DND-41 (cell line): Measurements from ENCODE around the gene L3MBTL4.

Source experiments
- ATAC-seq: fragments of 200-7000 bp; cut with Tn5 transposase; 3 replicates; pipeline ENCODE4 v1.9.1; 2021; ENCODE audit warnings: low read depth; ENCODE audit not compliant: insufficient read depth
- DNase-seq: peaks from one replicate; pipeline ENCODE4 v3.0.0-alpha.2; 2020
- H2AFZ ChIP-seq: 2 replicates; pipeline ENCODE4 v1.6.0; 2012; ENCODE audit warnings: low read depth, low read length
- H3K27ac ChIP-seq: 2 replicates; pipeline ENCODE4 v1.5.1; 2012; ENCODE audit warnings: low read length, inconsistent platforms
- H3K27me3 ChIP-seq: fragments of 200-600 bp; sonication (generic); 2 replicates; pipeline ENCODE4 v1.6.0; 2012; ENCODE audit warnings: low read length, mild to moderate bottlenecking, inconsistent platforms; ENCODE audit not compliant: insufficient read depth, poor library complexity
- H3K36me3 ChIP-seq: 2 replicates; pipeline ENCODE4 v1.5.1; 2012; ENCODE audit warnings: low read length, inconsistent platforms; ENCODE audit not compliant: insufficient read depth
- H3K4me1 ChIP-seq: 2 replicates; pipeline ENCODE4 v1.5.1; 2012; ENCODE audit warnings: mild to moderate bottlenecking, low read length; ENCODE audit not compliant: insufficient read depth
- H3K4me2 ChIP-seq: 2 replicates; pipeline ENCODE4 v1.6.0; 2012; ENCODE audit warnings: mild to moderate bottlenecking, moderate library complexity, low read length, inconsistent platforms; ENCODE audit not compliant: insufficient read depth
- H3K4me3 ChIP-seq, 2 experiments: fragments of 200-600 bp in 1 of 2; shearing (Covaris generic) in 1 of 2; 2 replicates each; pipeline ENCODE4 v1.5.1; 2012 to 2016; ENCODE audit warnings: inconsistent platforms in 2 of 2, low read length in 2 of 2, mild to moderate bottlenecking in 2 of 2, low read depth in 1 of 2, moderate library complexity in 1 of 2
- H3K79me2 ChIP-seq: 2 replicates; pipeline ENCODE4 v1.6.0; 2012; ENCODE audit warnings: low read length, inconsistent platforms; ENCODE audit not compliant: insufficient read depth
- H3K9ac ChIP-seq: 2 replicates; pipeline ENCODE4 v1.6.0; 2012; ENCODE audit warnings: low read depth, mild to moderate bottlenecking, inconsistent platforms, low read length, moderate library complexity
- H3K9me3 ChIP-seq: 2 replicates; pipeline ENCODE4 v1.5.1; 2012; ENCODE audit warnings: low read length, moderate library complexity, mild to moderate bottlenecking, inconsistent platforms; ENCODE audit not compliant: insufficient read depth, severe bottlenecking
- H4K20me1 ChIP-seq: 2 replicates; pipeline ENCODE4 v1.6.0; 2012; ENCODE audit warnings: low read length; ENCODE audit not compliant: insufficient read depth
- EZH2 ChIP-seq: IDR thresholded peaks from 3 replicates; pipeline ENCODE4 v1.6.1; 2012; ENCODE audit warnings: borderline replicate concordance, low read depth, mild to moderate bottlenecking, moderate library complexity, low read length, inconsistent platforms; ENCODE audit not compliant: severe bottlenecking
- TF ChIP-seq, protein P1 (sequence below): IDR thresholded peaks from 2 replicates; pipeline ENCODE4 v1.5.1; 2012; ENCODE audit warnings: borderline replicate concordance, low read length, moderate library complexity, mild to moderate bottlenecking; ENCODE audit not compliant: poor library complexity, severe bottlenecking; ENCODE audit errors: extremely low read depth

L3MBTL4 gene

DNA sequence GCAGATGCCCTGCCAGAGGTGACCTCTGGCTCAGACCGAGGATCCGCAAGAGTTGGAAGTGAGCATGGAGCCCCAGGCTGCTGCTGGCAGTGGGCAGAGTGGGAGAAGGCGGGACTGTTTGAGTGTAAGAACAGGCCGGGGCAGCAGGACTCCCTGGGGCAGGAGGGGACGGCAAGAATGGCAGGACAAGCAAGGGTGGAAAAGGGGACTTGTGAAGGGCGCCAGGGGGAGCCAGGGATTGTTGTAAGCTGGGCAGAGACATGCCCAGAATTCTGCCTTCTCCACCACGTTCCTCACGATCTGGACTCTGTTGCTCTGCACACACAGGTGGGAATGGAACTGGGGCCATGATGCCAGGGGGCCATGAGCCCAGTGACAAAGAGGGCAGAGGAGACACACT, 447.0 kb downstream of the L3MBTL4 start:
- H3K4me3 ChIP-seq: no peak overlapping the region
- H3K79me2 ChIP-seq: no peaks in the 10 kb centered on the region
- no peaks in the 10 kb centered on the region for H3K36me3 ChIP-seq
- H3K27me3 ChIP-seq: no peaks in the 10 kb centered on the region
- H3K27ac ChIP-seq: no peak overlapping the region
- no peak overlapping the region for H3K9ac ChIP-seq
- no peaks in the 10 kb centered on the region for H4K20me1 ChIP-seq
- H3K9me3 ChIP-seq: no peaks in the 10 kb centered on the region
- no peak for TF ChIP-seq EZH2
- TF ChIP-seq, protein P1, sequence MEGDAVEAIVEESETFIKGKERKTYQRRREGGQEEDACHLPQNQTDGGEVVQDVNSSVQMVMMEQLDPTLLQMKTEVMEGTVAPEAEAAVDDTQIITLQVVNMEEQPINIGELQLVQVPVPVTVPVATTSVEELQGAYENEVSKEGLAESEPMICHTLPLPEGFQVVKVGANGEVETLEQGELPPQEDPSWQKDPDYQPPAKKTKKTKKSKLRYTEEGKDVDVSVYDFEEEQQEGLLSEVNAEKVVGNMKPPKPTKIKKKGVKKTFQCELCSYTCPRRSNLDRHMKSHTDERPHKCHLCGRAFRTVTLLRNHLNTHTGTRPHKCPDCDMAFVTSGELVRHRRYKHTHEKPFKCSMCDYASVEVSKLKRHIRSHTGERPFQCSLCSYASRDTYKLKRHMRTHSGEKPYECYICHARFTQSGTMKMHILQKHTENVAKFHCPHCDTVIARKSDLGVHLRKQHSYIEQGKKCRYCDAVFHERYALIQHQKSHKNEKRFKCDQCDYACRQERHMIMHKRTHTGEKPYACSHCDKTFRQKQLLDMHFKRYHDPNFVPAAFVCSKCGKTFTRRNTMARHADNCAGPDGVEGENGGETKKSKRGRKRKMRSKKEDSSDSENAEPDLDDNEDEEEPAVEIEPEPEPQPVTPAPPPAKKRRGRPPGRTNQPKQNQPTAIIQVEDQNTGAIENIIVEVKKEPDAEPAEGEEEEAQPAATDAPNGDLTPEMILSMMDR: no peak
- DNase-seq (no peak), ATAC-seq (no peak)
- H3K4me2 ChIP-seq: no peak overlapping the region
- no peaks in the 10 kb centered on the region for H3K4me1 ChIP-seq
- no peak overlapping the region for H2AFZ ChIP-seq

DNA sequence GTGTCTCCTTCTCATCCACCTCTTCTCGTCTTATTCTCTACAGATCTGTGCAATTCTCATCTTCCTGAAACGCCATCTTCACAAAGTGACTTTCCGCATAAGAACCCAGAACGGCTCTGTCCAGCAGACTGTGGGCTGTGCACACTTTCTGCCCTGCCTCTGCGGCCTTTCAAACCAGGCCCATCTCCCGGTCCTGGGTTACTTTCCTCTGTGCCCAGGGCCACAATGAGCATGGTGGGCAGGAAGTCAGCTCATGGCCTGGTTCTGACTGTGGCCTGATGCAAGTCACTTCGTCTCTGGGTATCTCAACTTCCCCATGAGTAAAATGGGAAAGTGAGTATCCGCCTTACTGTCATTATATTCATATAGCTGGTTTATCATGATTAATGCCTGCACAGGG, 447.7 kb downstream of the L3MBTL4 start:
- Histone ChIP-seq H2AFZ (no peak overlapping the region), H3K9me3 (no peaks in the 10 kb centered on the region), H3K79me2 (no peaks in the 10 kb centered on the region), H3K4me1 (no peaks in the 10 kb centered on the region), H4K20me1 (no peaks in the 10 kb centered on the region), H3K27me3 (no peaks in the 10 kb centered on the region), H3K27ac (no peak overlapping the region), H3K36me3 (no peaks in the 10 kb centered on the region), H3K9ac (no peak overlapping the region), H3K4me2 (no peak overlapping the region), H3K4me3 (no peak overlapping the region)
- DNase-seq: no peak
- TF ChIP-seq, protein P1: no peak
- TF ChIP-seq EZH2: no peak
- no peak for ATAC-seq

DNA sequence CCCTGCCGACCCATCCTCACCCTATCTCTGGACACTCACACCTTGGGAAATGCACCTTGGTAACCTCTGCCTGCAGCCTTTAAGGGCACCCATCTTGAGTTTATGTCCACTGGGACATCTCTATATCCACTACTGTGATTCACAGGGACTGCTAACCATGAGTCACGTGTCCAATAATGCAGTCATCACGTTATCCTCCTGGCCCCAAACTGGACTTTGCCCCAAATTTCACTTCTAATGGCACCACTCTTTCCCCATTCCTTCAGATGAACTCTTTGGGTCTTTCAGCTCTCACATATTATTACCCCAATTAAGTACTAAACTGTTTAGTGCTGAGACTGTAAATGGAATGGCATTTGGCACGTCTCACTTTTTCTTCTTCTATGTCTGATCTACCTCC, 448.2 kb downstream of the L3MBTL4 start:
- no peaks in the 10 kb centered on the region for H3K4me1 ChIP-seq
- ATAC-seq (no peak), DNase-seq (no peak)
- no peak overlapping the region for H3K27ac ChIP-seq
- no peaks in the 10 kb centered on the region for H3K79me2 ChIP-seq
- no peak for TF ChIP-seq EZH2
- no peaks in the 10 kb centered on the region for H4K20me1 ChIP-seq
- no peak overlapping the region for H2AFZ ChIP-seq
- no peaks in the 10 kb centered on the region for H3K36me3 ChIP-seq
- H3K9ac ChIP-seq: no peak overlapping the region
- no peak overlapping the region for H3K4me2 ChIP-seq
- no peak overlapping the region for H3K4me3 ChIP-seq
- no peaks in the 10 kb centered on the region for H3K27me3 ChIP-seq
- H3K9me3 ChIP-seq: no peaks in the 10 kb centered on the region

DNA sequence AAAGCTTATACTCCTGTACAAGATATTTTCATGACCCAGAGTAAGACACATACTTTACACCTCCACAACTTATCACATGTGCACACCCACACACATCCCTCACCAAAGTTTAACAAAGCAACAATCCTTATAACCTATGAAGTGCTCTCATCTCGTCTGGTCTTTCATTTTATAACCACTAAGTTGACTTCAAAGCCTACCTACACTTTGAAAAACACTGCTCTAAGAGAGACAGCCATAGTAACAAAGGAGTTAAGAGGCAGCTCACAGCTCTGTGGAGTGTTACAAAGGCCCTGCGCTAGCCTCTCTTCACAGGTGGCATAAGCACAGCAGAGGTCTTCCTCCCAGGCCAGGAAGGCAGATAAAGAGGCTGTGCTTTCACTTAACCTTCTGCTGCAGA, 449.7 kb downstream of the L3MBTL4 start:
- ATAC-seq (no peak), DNase-seq (no peak)
- Histone ChIP-seq H3K36me3 (no peaks in the 10 kb centered on the region), H3K9ac (no peak overlapping the region), H3K27me3 (no peaks in the 10 kb centered on the region), H4K20me1 (no peaks in the 10 kb centered on the region), H3K9me3 (no peaks in the 10 kb centered on the region), H2AFZ (no peak overlapping the region), H3K27ac (no peak overlapping the region), H3K4me3 (no peak overlapping the region), H3K4me1 (no peaks in the 10 kb centered on the region), H3K4me2 (no peak overlapping the region), H3K79me2 (no peaks in the 10 kb centered on the region)
- TF ChIP-seq, protein P1: no peak
- no peak for TF ChIP-seq EZH2
